ENCODE measurements around the gene ABLIM2. TPM values are rescaled to one million over a fixed set of nuclear protein-coding genes. Genes with fewer than 3 reads are reported as not detected.

Gene ABLIM2
- total and polyA plus RNA-seq, 2 of the 13 experiments (the other 11 are each of a cell fraction or from before 2014, with no cell fraction given): 0.20 to 0.37 TPM

- TF ChIP-seq ZNF687 (CRISPR knock-in tag; IDR thresholded peaks at IDR 0.05) (peak; percentile 39), ARNT2 (CRISPR knock-in tag; IDR thresholded peaks at IDR 0.05; ENCODE audit: low read depth) (0 out of 2 replicates have a peak, but pooled peaks have one; percentile 34), ZBTB7B (CRISPR knock-in tag; IDR thresholded peaks at IDR 0.05) (peak; percentile 58; the same call in 1 of the 2 replicates), KDM2A (CRISPR knock-in tag; IDR thresholded peaks at IDR 0.05; ENCODE audit: borderline replicate concordance, low read depth) (0 out of 2 replicates have a peak, but pooled peaks have one; percentile 11), EHMT2 (IDR thresholded peaks at IDR 0.05; ENCODE audit: borderline replicate concordance, low read depth, low read length) (no peak), ARID4A (CRISPR knock-in tag; IDR thresholded peaks at IDR 0.05; ENCODE audit: borderline replicate concordance) (0 out of 2 replicates have a peak, but pooled peaks have one; percentile 22)
Observed at GRCh38 chr4:7938609-7939376, 219.8 kb downstream of the ABLIM2 start (continued).

Data from HepG2 (cell line).